ENCODE data around the gene WDFY3.

The WDFY3 gene

DNA sequence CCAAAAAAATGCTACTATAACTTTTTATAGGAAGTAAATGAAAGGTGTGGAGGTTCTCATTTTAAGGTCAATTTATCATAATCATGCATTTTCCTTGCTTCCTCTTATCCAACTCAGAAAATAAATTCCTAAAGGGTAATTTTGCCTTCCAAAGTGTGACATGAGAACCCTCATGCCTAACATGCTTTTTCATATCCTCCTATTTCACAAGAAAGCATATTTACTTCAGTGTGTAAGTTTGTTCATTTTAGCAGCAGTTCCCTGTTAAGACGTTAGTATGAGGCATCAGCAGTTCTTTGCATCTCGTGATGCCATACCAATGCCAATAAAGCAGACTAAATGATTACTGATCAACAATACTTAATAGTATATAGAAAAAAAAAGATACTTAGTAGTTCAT lies 18.4 kb downstream of the WDFY3 start:
- no peak for DNase-seq (ENCODE audit: low read depth in 2 of 2)

DNA sequence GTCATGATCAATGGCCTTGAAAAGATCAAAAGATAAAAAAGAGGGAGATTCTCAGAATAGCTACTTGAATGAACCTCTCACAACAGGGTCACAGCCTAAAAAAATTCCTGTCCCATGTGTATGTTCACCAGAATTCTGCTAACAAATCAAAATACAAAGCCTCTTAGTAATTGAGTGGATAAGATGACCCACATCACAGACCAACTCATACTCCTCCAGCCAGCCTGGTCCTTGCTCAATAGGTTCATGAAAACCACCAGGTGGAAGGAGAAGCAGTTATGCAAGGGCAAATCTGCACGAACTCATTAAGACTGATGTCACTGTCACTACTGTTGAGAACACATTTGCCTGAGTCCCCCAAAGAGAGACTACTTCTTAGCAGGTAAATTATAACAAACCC lies 21.5 kb downstream of the WDFY3 start:
- DNase-seq (ENCODE audit: low read depth in 2 of 2) = no peak

GRCh38 chr4:84940960-84941359 lies 25.5 kb downstream of the WDFY3 start:
- DNase-seq (ENCODE audit: low read depth in 2 of 2) = no peak

GRCh38 chr4:84939113-84939512 lies 27.4 kb downstream of the WDFY3 start:
- DNase-seq (ENCODE audit: low read depth in 2 of 2) = no peak

DNA sequence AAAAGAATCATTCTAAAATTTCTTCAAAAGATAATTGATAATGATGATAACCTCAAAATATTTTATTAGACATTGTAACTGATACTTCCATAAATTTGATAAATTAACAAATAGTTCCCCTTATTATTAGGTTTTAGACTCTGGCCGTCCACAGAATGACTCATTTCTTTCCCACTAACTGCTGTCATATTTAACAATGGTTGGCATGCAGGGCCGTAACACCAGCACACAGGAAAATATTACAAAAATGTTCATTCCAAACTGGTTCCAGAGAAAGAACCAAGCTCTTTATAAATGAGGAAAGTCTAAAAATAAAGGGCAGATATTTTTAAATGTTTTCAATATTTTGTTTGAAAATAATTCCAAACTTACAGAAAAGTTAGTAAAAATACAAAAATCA lies 28.2 kb downstream of the WDFY3 start:
- DNase-seq (ENCODE audit: low read depth in 2 of 2) = no peak

DNA sequence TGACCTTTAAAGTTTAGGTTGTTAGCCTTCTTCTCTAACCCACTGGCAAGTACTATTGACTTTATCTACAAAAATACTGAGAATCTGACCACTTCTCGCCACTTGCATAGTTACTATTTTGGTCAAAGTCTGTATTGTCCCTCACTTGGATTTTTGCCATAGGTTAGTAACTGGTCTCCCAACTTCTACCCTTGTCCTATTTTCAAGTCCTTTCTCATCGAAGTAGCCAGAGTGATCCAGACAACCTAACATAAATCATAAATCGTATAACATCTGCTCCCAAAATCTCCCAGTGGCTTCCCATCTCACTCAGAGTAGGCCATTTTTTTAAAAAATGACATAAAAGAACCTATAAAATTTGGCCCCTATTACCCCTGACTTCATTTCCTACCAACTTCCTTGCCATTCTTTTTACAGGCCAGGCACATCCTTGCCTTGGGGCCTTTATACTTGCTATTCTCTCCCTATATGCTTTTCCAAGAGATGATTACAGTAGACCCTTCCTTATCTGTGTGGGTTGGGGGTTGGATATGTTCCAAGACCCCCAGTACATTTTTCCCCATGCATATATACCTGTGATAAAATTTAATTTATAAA lies 29.0 kb downstream of the WDFY3 start:
- no peak for DNase-seq (ENCODE audit: low read depth in 2 of 2)

GRCh38 chr4:84936123-84936522 lies 30.4 kb downstream of the WDFY3 start:
- DNase-seq (ENCODE audit: low read depth in 2 of 2) = no peak

DNA sequence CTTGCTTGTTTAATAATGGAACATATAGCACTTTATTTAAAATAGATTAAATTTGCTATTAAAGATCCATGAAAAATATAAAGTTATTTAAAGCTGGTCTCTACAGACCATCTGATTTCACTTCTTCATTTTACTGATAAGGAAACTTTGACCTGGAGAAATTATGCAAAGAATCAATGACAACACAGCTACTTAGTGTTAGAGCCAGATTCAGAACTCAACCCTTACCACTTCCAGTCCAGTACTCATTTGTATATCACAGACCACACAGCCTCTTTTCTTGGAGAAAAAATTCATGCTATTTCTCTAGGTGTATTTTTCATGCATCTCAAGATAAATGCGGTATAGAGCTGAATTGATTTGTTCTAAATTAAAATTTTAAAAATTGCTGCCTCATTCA lies 34.0 kb downstream of the WDFY3 start:
- DNase-seq (ENCODE audit: low read depth in 2 of 2) = no peak

GRCh38 chr4:84931961-84932360 lies 34.5 kb downstream of the WDFY3 start:
- DNase-seq (ENCODE audit: low read depth in 2 of 2) = no peak

- DNase-seq (ENCODE audit: low read depth in 2 of 2) = no peak
Observed at GRCh38 chr4:84931274-84931673, 35.2 kb downstream of the WDFY3 start.

DNA sequence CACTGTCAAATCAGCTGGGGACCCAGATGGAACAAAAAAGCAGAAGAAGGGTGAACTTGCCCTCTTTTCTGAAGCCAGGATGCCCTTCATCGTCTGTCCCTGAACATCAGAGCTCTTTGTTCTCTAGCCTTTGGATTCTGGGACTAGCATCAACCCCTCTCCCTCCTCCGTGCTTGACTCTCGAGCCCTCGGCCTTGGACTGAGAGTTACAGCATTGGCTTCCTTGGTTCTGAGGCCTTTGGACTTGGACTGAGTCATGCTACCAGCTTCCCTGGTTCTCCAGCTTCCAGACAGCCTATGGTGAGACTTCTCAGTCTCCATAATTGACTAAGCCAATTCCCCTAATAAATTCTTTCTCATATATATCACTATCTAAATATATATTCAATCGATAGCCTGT lies 38.4 kb downstream of the WDFY3 start:
- no peak for DNase-seq (ENCODE audit: low read depth in 2 of 2)

DNA sequence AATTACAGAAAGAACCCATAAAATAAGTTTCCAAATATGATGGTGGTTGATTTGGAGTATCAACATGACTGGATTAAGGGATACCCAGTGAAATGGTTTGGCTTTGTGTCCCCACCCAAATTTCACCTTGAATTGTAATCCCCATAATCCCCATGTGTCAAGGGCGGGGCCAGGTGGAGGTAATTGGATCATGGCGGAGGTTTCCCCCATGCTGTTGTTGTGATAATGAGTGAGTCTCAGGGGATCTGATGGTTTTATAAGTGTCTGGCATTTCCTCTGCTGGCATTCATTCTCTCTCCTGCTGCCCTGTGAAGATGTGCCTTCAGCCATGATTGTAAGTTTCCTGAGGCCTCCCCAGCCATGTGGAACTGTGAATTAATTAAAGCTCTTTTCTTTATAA lies 39.1 kb downstream of the WDFY3 start:
- DNase-seq (ENCODE audit: low read depth in 2 of 2) = no peak

- no peak for DNase-seq (ENCODE audit: low read depth in 2 of 2)
Observed at GRCh38 chr4:84925558-84925957, 40.9 kb downstream of the WDFY3 start.

GRCh38 chr4:84924434-84924833 lies 42.1 kb downstream of the WDFY3 start:
- no peak for DNase-seq (ENCODE audit: low read depth in 2 of 2)

DNA sequence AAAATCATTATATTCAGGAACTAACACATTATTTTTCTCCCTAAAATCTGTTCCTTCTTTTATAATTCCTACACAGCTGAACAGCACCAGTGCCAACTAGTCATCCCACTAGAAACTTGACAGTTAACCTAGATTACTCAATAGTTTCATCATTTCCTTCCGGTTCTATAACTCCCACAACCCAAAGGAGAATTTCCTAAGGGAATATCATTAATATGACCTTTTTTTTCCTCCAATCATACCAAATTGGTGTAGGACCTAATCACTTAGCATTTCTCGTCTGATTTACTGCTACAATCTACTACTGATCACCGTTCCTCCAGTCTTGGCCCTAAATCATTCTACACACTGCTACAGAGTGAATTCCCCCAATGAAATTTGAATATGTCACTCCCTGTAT lies 45.9 kb downstream of the WDFY3 start:
- no peak for DNase-seq (ENCODE audit: low read depth in 2 of 2)

GRCh38 chr4:84917869-84918600 lies 48.5 kb downstream of the WDFY3 start:
- no peak for DNase-seq (ENCODE audit: low read depth in 2 of 2)

GRCh38 chr4:84917086-84917821 lies 49.2 kb downstream of the WDFY3 start:
- DNase-seq (ENCODE audit: low read depth in 2 of 2) = no peak

- DNase-seq (ENCODE audit: low read depth in 2 of 2) = no peak
Observed at GRCh38 chr4:84916227-84916626, 50.3 kb downstream of the WDFY3 start.

DNA sequence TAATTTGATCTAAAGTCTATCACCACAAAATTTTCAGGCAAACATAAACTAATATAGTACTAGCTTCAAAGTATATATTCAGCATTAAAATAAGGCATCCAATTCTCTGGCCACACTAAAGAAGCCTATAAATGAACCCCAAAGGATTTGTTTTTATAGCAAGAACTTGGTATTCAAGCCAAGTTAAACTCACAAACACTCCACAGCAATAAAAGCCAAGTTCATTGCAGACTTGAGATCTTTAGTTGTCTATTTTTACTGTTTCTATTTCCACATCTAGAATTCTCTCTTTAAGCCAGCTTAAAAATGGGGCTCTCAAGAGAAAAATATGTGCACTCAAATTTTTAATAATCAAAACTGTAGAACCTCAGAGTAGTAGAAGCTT lies 51.1 kb downstream of the WDFY3 start:
- no peak for DNase-seq (ENCODE audit: low read depth in 2 of 2)

GRCh38 chr4:84914686-84915395 lies 51.6 kb downstream of the WDFY3 start:
- DNase-seq (ENCODE audit: low read depth in 2 of 2) = no peak

DNA sequence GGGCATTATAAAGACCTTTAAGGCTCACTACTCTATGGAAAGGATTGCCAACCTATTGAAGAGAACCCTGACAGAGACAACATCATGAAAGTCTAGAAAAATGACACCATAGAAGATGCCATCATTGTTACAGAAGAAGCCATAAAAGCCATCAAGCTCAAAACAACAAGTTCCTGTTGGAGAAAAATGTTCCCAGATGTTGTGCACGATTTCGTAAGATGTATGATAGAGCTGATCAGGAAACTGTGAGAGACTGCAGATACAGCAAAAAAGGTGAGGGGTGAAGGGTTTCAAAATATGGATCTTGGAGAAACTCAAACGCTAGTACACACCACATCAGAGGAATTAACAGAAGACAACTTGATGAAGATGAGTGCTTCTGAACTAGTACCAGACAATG lies 53.3 kb downstream of the WDFY3 start:
- DNase-seq (ENCODE audit: low read depth in 2 of 2) = no peak

- DNase-seq (ENCODE audit: low read depth in 2 of 2) = no peak
Observed at GRCh38 chr4:84912741-84913140, 53.7 kb downstream of the WDFY3 start.

GRCh38 chr4:84908876-84909275 lies 57.6 kb downstream of the WDFY3 start:
- DNase-seq (ENCODE audit: low read depth in 2 of 2) = no peak

All from stimulated activated CD8-positive, alpha-beta memory T cell treated with anti-CD3 and anti-CD28 coated beads, Interleukin-15, amount 100 ng/mL, for 48 hours (primary cell).